ENCODE measurements around the gene JMJD6. TPM values are rescaled to one million over a fixed set of nuclear protein-coding genes. Genes with fewer than 3 reads are reported as not detected.

The JMJD6 gene
- total and polyA plus RNA-seq, 9 of the 15 experiments (the other 6 are each of a cell fraction or from before 2014, with no cell fraction given): 2.5 to 52.3 (median 36.3) TPM

DNA sequence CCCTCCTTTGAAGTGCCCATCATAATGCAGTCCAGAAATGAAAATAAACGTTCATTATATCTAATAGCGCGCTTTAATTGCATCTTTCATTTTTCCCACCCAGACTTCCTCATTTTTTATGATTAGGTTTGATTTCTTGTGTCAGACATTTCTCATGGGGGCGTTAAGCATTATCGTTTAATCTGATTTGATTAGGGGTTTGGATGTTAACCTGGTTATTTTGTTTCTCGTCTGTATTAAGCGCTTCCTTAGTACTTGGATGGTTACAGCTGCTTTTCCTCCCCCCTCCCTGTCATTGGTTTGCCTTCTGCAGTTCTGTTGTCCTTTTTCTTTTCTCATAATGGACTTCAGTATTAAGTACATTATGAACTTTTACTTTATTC lies 12.1 kb upstream of the JMJD6 start (continued):
- TF ChIP-seq, protein P1, sequence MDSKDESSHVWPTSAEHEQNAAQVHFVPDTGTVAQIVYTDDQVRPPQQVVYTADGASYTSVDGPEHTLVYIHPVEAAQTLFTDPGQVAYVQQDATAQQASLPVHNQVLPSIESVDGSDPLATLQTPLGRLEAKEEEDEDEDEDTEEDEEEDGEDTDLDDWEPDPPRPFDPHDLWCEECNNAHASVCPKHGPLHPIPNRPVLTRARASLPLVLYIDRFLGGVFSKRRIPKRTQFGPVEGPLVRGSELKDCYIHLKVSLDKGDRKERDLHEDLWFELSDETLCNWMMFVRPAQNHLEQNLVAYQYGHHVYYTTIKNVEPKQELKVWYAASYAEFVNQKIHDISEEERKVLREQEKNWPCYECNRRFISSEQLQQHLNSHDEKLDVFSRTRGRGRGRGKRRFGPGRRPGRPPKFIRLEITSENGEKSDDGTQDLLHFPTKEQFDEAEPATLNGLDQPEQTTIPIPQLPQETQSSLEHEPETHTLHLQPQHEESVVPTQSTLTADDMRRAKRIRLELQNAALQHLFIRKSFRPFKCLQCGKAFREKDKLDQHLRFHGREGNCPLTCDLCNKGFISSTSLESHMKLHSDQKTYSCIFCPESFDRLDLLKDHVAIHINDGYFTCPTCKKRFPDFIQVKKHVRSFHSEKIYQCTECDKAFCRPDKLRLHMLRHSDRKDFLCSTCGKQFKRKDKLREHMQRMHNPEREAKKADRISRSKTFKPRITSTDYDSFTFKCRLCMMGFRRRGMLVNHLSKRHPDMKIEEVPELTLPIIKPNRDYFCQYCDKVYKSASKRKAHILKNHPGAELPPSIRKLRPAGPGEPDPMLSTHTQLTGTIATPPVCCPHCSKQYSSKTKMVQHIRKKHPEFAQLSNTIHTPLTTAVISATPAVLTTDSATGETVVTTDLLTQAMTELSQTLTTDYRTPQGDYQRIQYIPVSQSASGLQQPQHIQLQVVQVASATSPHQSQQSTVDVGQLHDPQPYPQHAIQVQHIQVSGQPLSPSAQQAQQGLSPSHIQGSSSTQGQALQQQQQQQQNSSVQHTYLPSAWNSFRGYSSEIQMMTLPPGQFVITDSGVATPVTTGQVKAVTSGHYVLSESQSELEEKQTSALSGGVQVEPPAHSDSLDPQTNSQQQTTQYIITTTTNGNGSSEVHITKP (IDR thresholded peaks at IDR 0.05; ENCODE audit: partially characterized antibody): peak; percentile 23
- TF ChIP-seq, protein P2, sequence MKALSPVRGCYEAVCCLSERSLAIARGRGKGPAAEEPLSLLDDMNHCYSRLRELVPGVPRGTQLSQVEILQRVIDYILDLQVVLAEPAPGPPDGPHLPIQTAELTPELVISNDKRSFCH (CRISPR knock-in tag; IDR thresholded peaks at IDR 0.05): no peak
- TF ChIP-seq, protein P2 (tag; IDR thresholded peaks at IDR 0.05): no peak
- TF ChIP-seq ZNF253 (CRISPR knock-in tag; conservative IDR thresholded peaks at IDR 0.05) (no peak), SPI1 (IDR thresholded peaks at IDR 0.05; ENCODE audit: borderline replicate concordance, low read depth, low read length) (peak; percentile 87), NFXL1 (CRISPR knock-in tag; IDR thresholded peaks at IDR 0.05) (no peak), RBM14 (IDR thresholded peaks at IDR 0.05; ENCODE audit: borderline replicate concordance, insufficient read depth, low read depth, low read length) (no peak), ZNF232 (CRISPR knock-in tag; IDR thresholded peaks at IDR 0.05) (no peak)
- TF ChIP-seq, protein P3, sequence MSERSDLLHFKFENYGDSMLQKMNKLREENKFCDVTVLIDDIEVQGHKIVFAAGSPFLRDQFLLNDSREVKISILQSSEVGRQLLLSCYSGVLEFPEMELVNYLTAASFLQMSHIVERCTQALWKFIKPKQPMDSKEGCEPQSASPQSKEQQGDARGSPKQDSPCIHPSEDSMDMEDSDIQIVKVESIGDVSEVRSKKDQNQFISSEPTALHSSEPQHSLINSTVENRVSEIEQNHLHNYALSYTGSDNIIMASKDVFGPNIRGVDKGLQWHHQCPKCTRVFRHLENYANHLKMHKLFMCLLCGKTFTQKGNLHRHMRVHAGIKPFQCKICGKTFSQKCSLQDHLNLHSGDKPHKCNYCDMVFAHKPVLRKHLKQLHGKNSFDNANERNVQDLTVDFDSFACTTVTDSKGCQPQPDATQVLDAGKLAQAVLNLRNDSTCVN (CRISPR knock-in tag; IDR thresholded peaks at IDR 0.05): no peak
- TF ChIP-seq, protein P4, sequence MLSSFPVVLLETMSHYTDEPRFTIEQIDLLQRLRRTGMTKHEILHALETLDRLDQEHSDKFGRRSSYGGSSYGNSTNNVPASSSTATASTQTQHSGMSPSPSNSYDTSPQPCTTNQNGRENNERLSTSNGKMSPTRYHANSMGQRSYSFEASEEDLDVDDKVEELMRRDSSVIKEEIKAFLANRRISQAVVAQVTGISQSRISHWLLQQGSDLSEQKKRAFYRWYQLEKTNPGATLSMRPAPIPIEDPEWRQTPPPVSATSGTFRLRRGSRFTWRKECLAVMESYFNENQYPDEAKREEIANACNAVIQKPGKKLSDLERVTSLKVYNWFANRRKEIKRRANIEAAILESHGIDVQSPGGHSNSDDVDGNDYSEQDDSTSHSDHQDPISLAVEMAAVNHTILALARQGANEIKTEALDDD (IDR thresholded peaks at IDR 0.05): 0 out of 2 replicates have a peak, but pooled peaks have one; percentile 13
